ENCODE results near the gene KAZN. TPM values are rescaled to one million over a fixed set of nuclear protein-coding genes. Genes with fewer than 3 reads are reported as not detected.

KAZN gene
- total RNA-seq, 1 experiment from 2014 or later = 2.4 TPM

GRCh38 chr1:14650951-14651350 is 52.5 kb downstream of the KAZN start:
- CTCF ChIA-PET = no interaction called here
- no peaks in the 10 kb centered on the region for H3K9me3 Mint-ChIP-seq (ENCODE audit: unreplicated experiment)
- Histone ChIP-seq H3K9me3 (no peaks in the 10 kb centered on the region), H3K27me3 (replicated peaks; ENCODE audit: control insufficient read depth, insufficient read depth, low read length) (no peaks in the 10 kb centered on the region), H3K36me3 (ENCODE audit: control insufficient read depth, insufficient read depth, low read length) (no peaks in the 10 kb centered on the region), H3K4me1 (no peaks in the 10 kb centered on the region), H3K4me3 (ENCODE audit: low read depth, low read length) (no peak overlapping the region)
- no peak for DNase-seq
- TF ChIP-seq CTCF (IDR thresholded peaks at IDR 0.05; ENCODE audit: insufficient read depth in 1 of 2, low read depth in 1 of 2, low read length in 1 of 2, severe bottlenecking in 1 of 2, unreplicated experiment in 1 of 2) = no peak
- no peak overlapping the region for H3K4me3 Mint-ChIP-seq (ENCODE audit: unreplicated experiment)
- no TSS peak for BruUV-seq (replicated peaks)
- POLR2A ChIA-PET = no interaction called here
- H3K27ac Mint-ChIP-seq (ENCODE audit: unreplicated experiment) = no peak overlapping the region
- intact Hi-C loops (cut with micrococcal nuclease; ENCODE audit: unreplicated experiment) = no loop called here
- H3K36me3 Mint-ChIP-seq (ENCODE audit: insufficient read depth, unreplicated experiment) = no peaks in the 10 kb centered on the region
- no peaks in the 10 kb centered on the region for H3K4me1 Mint-ChIP-seq (ENCODE audit: low read depth, unreplicated experiment)
- no peaks in the 10 kb centered on the region for H3K27me3 Mint-ChIP-seq (ENCODE audit: insufficient read depth, unreplicated experiment)

- no peak overlapping the region for H3K4me3 ChIP-seq (ENCODE audit: low read depth, low read length)
- H3K27me3 Mint-ChIP-seq (ENCODE audit: insufficient read depth, unreplicated experiment) = peaks cover 2% of the 10 kb centered on the region
- BruUV-seq (replicated peaks) = no TSS peak
- H3K9me3 Mint-ChIP-seq (ENCODE audit: unreplicated experiment) = no peaks in the 10 kb centered on the region
- no peaks in the 10 kb centered on the region for H3K9me3 ChIP-seq
- intact Hi-C loops (cut with micrococcal nuclease; ENCODE audit: unreplicated experiment) = no loop called here
- H3K4me1 Mint-ChIP-seq (ENCODE audit: low read depth, unreplicated experiment) = no peaks in the 10 kb centered on the region
- no peaks in the 10 kb centered on the region for H3K4me1 ChIP-seq
- no peak for DNase-seq
- TF ChIP-seq CTCF (IDR thresholded peaks at IDR 0.05; ENCODE audit: insufficient read depth in 1 of 2, low read depth in 1 of 2, low read length in 1 of 2, severe bottlenecking in 1 of 2, unreplicated experiment in 1 of 2) = no peak
- no peak overlapping the region for H3K27ac Mint-ChIP-seq (ENCODE audit: unreplicated experiment)
- H3K36me3 ChIP-seq (ENCODE audit: control insufficient read depth, insufficient read depth, low read length) = no peaks in the 10 kb centered on the region
- no peak overlapping the region for H3K4me3 Mint-ChIP-seq (ENCODE audit: unreplicated experiment)
- CTCF ChIA-PET = no interaction called here
- no peaks in the 10 kb centered on the region for H3K36me3 Mint-ChIP-seq (ENCODE audit: insufficient read depth, unreplicated experiment)
- H3K27me3 ChIP-seq (replicated peaks; ENCODE audit: control insufficient read depth, insufficient read depth, low read length) = no peaks in the 10 kb centered on the region
- POLR2A ChIA-PET = no interaction called here
Observed at GRCh38 chr1:14652840-14653239, 54.4 kb downstream of the KAZN start.

GRCh38 chr1:14653461-14653960 is 55.0 kb downstream of the KAZN start:
- ChIA-PET CTCF (no interaction called here), POLR2A (no interaction called here)
- no peak for TF ChIP-seq CTCF (IDR thresholded peaks at IDR 0.05; ENCODE audit: insufficient read depth in 1 of 2, low read depth in 1 of 2, low read length in 1 of 2, severe bottlenecking in 1 of 2, unreplicated experiment in 1 of 2)
- no peaks in the 10 kb centered on the region for H3K4me1 ChIP-seq
- no peak for DNase-seq
- H3K9me3 ChIP-seq = no peaks in the 10 kb centered on the region
- H3K27me3 ChIP-seq (replicated peaks; ENCODE audit: control insufficient read depth, insufficient read depth, low read length) = no peaks in the 10 kb centered on the region
- H3K36me3 ChIP-seq (ENCODE audit: control insufficient read depth, insufficient read depth, low read length) = no peaks in the 10 kb centered on the region
- no peak overlapping the region for H3K4me3 ChIP-seq (ENCODE audit: low read depth, low read length)
- Mint-ChIP-seq H3K4me1 (ENCODE audit: low read depth, unreplicated experiment) (no peaks in the 10 kb centered on the region), H3K36me3 (ENCODE audit: insufficient read depth, unreplicated experiment) (no peaks in the 10 kb centered on the region), H3K27ac (ENCODE audit: unreplicated experiment) (no peak overlapping the region), H3K9me3 (ENCODE audit: unreplicated experiment) (no peaks in the 10 kb centered on the region), H3K4me3 (ENCODE audit: unreplicated experiment) (no peak overlapping the region), H3K27me3 (ENCODE audit: insufficient read depth, unreplicated experiment) (peaks cover 2% of the 10 kb centered on the region)
- intact Hi-C loops (cut with micrococcal nuclease; ENCODE audit: unreplicated experiment) = no loop called here
- BruUV-seq (replicated peaks) = no TSS peak

Data from Caco-2 (cell line).